ENCODE results near the gene FIG4. TPM values are rescaled to one million over a fixed set of nuclear protein-coding genes. Genes with fewer than 3 reads are reported as not detected.
A peak's percentile ranks its signal among the peaks of the same experiment; 100 is the strongest.

FIG4 gene
- total RNA-seq, 1 experiment from 2014 or later = 23.1 TPM

- Mint-ChIP-seq H3K4me1 (peaks cover 0 to 4% of the 10 kb centered on the region in 2 experiments; a peak in 1 of 4 replicates), H3K27ac (0 out of 7 replicates have a peak overlapping the region, but pooled peaks of 1 of the 3 experiments have one; percentile 34), H3K9me3 (peaks cover 0 to 8% of the 10 kb centered on the region in 2 experiments; a peak in 3 of 5 replicates), H3K36me3 (ENCODE audit: insufficient read depth in 1 of 3, low read depth in 3 of 3) (peaks cover 6 to 18% (median 7%) of the 10 kb centered on the region in 3 experiments; a peak in 6 of 7 replicates), H3K4me3 (no peak overlapping the region), H3K27me3 (ENCODE audit: low read depth) (no peaks in the 10 kb centered on the region)
- no peaks in the 10 kb centered on the region for H3K9me3 ChIP-seq (ENCODE audit: control insufficient read depth, low read depth, low read length)
- no peaks in the 10 kb centered on the region for H3K4me1 ChIP-seq (ENCODE audit: insufficient read depth, low read length)
- no peaks in the 10 kb centered on the region for H3K79me1 ChIP-seq (ENCODE audit: insufficient read depth, low read depth, low read length, poor library complexity, severe bottlenecking)
- H4K8ac ChIP-seq (replicated peaks; ENCODE audit: insufficient read length, low read depth, low read length) = no peak overlapping the region
- H3K9ac ChIP-seq (ENCODE audit: extremely low read depth, insufficient read length, low read length) = no peak overlapping the region
- no peaks in the 10 kb centered on the region for H3K27me3 ChIP-seq (ENCODE audit: insufficient read depth, low read length)
- no peak overlapping the region for H2AK5ac ChIP-seq (ENCODE audit: insufficient read length, low read length)
- H2BK5ac ChIP-seq (ENCODE audit: insufficient read length, low read length) = no peak overlapping the region
- no peak overlapping the region for H2AFZ ChIP-seq (ENCODE audit: low read length)
- H3K23me2 ChIP-seq (ENCODE audit: insufficient read length, low read depth, low read length, poor library complexity, severe bottlenecking) = no peaks in the 10 kb centered on the region
- H3K18ac ChIP-seq (ENCODE audit: insufficient read length, low read depth, low read length) = no peak overlapping the region
- H4K5ac ChIP-seq (ENCODE audit: insufficient read length, low read depth, low read length) = no peak overlapping the region
- no peak overlapping the region for H3K23ac ChIP-seq (ENCODE audit: insufficient read length, low read depth, low read length)
- no peak for TF ChIP-seq CTCF (conservative IDR thresholded peaks at IDR 0.05)
- H4K20me1 ChIP-seq (ENCODE audit: control insufficient read depth, insufficient read depth, insufficient read length) = no peaks in the 10 kb centered on the region
- H3K4ac ChIP-seq (ENCODE audit: low read depth, low read length) = no peak overlapping the region
- H3K14ac ChIP-seq (ENCODE audit: insufficient read depth, low read length) = no peak overlapping the region
- no peaks in the 10 kb centered on the region; the same call in 1 of the 2 replicates for H3K79me2 ChIP-seq (ENCODE audit: insufficient read depth, low read length)
- H3K27ac ChIP-seq (ENCODE audit: insufficient read length, low read depth, low read length) = no peak overlapping the region
- no peak for DNase-seq
- H3K56ac ChIP-seq (ENCODE audit: insufficient read length, low read depth, low read length) = no peak overlapping the region
- H3T11ph ChIP-seq (ENCODE audit: low read length) = no peak overlapping the region
- H2BK120ac ChIP-seq (ENCODE audit: low read depth, low read length, poor library complexity, severe bottlenecking) = no peak overlapping the region
- H2BK20ac ChIP-seq (ENCODE audit: low read depth, low read length, poor library complexity, severe bottlenecking) = no peak overlapping the region
- H2BK15ac ChIP-seq (ENCODE audit: low read depth, low read length) = no peak overlapping the region
- no peak overlapping the region for H2BK12ac ChIP-seq (ENCODE audit: insufficient read length, low read depth, low read length)
- no CpG with 5 or more reads among the region's 3 CpGs for WGBS (ENCODE audit: extremely low coverage, insufficient read length, low lambda C conversion rate)
- H4K91ac ChIP-seq (ENCODE audit: insufficient read length, low read depth, low read length) = no peak overlapping the region
- no peak overlapping the region for H3K4me2 ChIP-seq (ENCODE audit: insufficient read depth, insufficient read length, low read length)
Measured at GRCh38 chr6:109714166-109714565, 23.1 kb downstream of the FIG4 start.
